SKM-1 (cell line): ENCODE measurements around the gene CACNG4.
"Not testable (repeated sequence)": the region's sequence is repeated elsewhere in the genome, so short reads cannot be mapped to it uniquely, and the experiment has no call there.

Experiments used
- DNase-seq: peaks from one replicate; lab custom pipeline; 2025; ENCODE audit not compliant: unreplicated experiment; lab: John Stamatoyannopoulos, UW

Gene CACNG4

GRCh38 chr17:66963521-66963908 lies 992 bp upstream of the CACNG4 start:
- DNase-seq: no peak

- DNase-seq: no peak
Observed at GRCh38 chr17:66964930-66965800, 658 bp downstream of the CACNG4 start.

GRCh38 chr17:66965801-66966262 lies 1.3 kb downstream of the CACNG4 start:
- DNase-seq: no peak

GRCh38 chr17:66966298-66966697 lies 1.8 kb downstream of the CACNG4 start:
- DNase-seq: no peak

- DNase-seq: no peak
Observed at GRCh38 chr17:66966704-66967418, 2.4 kb downstream of the CACNG4 start.

- DNase-seq: no peak
Observed at GRCh38 chr17:66967837-66968543, 3.5 kb downstream of the CACNG4 start.

GRCh38 chr17:66968916-66969315 lies 4.4 kb downstream of the CACNG4 start:
- no peak for DNase-seq

- no peak for DNase-seq
Observed at GRCh38 chr17:66970140-66970539, 5.6 kb downstream of the CACNG4 start.

- no peak for DNase-seq
Observed at GRCh38 chr17:66970797-66971196, 6.3 kb downstream of the CACNG4 start.

GRCh38 chr17:66971264-66971663 lies 6.8 kb downstream of the CACNG4 start:
- no peak for DNase-seq

GRCh38 chr17:66971730-66972441 lies 7.4 kb downstream of the CACNG4 start:
- no peak for DNase-seq

- DNase-seq: not testable (repeated sequence)
Observed at GRCh38 chr17:66972442-66972830, 7.9 kb downstream of the CACNG4 start.

GRCh38 chr17:66975188-66975587 lies 10.7 kb downstream of the CACNG4 start:
- DNase-seq: no peak

- DNase-seq: no peak
Observed at GRCh38 chr17:66975614-66976378, 11.3 kb downstream of the CACNG4 start.

GRCh38 chr17:66976379-66976663 lies 11.8 kb downstream of the CACNG4 start:
- no peak for DNase-seq

GRCh38 chr17:66976781-66977201 lies 12.3 kb downstream of the CACNG4 start:
- DNase-seq: no peak

- no peak for DNase-seq
Observed at GRCh38 chr17:66978514-66979061, 14.1 kb downstream of the CACNG4 start.

GRCh38 chr17:66980896-66981295 lies 16.4 kb downstream of the CACNG4 start:
- no peak for DNase-seq

- no peak for DNase-seq
Observed at GRCh38 chr17:66981983-66982508, 17.5 kb downstream of the CACNG4 start.
